Peyer's patch (tissue), 4 donors: ENCODE data around the gene LRGUK. TPM values are rescaled to one million over a fixed set of nuclear protein-coding genes. Genes with fewer than 3 reads are reported as not detected.

Experiments
- DNase-seq, 3 donors: peaks; one replicate each; pipeline ENCODE4 v3.0.0-alpha.2; 2017 to 2019
- H3K27ac ChIP-seq, 4 donors: fragments of 200-600 bp; sonication (generic); one replicate each; pipeline ENCODE4 v1.5.1; 2016 to 2019
- H3K27me3 ChIP-seq, 2 donors: fragments of 200-600 bp; sonication (generic); one replicate each; pipeline ENCODE4 v1.5.1; 2019
- H3K36me3 ChIP-seq, 3 donors: fragments of 200-600 bp; sonication (generic); one replicate each; pipeline ENCODE4 v1.5.1; 2016 to 2019
- H3K4me1 ChIP-seq, 4 donors: fragments of 200-600 bp; sonication (generic); one replicate each; pipeline ENCODE4 v1.5.1; 2016 to 2019
- H3K4me3 ChIP-seq, 4 donors: fragments of 200-600 bp; sonication (generic); 1 replicate in 3 of 4; 2 replicates in 1 of 4; pipeline ENCODE4 v1.5.1; 2016 to 2019; ENCODE audit warnings: mild to moderate bottlenecking in 1 of 4
- H3K9me3 ChIP-seq, 4 donors: fragments of 200-600 bp; sonication (generic); one replicate each; pipeline ENCODE4 v1.5.1; 2016 to 2019; ENCODE audit warnings: mild to moderate bottlenecking in 1 of 4
- CTCF ChIP-seq, 6 experiments: fragments of 450-650 bp in 4 of 6; fragments of 200-600 bp in 2 of 6; sonication (generic) in 1 of 6; IDR thresholded peaks; one replicate each; pipeline ENCODE4 v1.5.1; 2017 to 2019; ENCODE audit warnings: antibody characterized with exemption in 6 of 6, mild to moderate bottlenecking in 3 of 6, moderate library complexity in 1 of 6
- POLR2A ChIP-seq, 2 donors: fragments of 450-650 bp; IDR thresholded peaks; one replicate each; pipeline ENCODE4 v1.5.1; 2017; ENCODE audit warnings: antibody characterized with exemption in 2 of 2, mild to moderate bottlenecking in 2 of 2, moderate library complexity in 2 of 2
- total RNA-seq, 4 donors: library from RNA; depleted of rRNA; stranded (reverse); fragments of >200 nt; gene quantifications; one replicate each; pipeline ENCODE4 v1.1.0, GENCODE V29; 2016

LRGUK gene
- total RNA-seq, 4 donors from 2014 or later: 0.40 to 3.3 (median 1.0) TPM

GRCh38 chr7:134246761-134247160 is 119.6 kb downstream of the LRGUK start:
- TF ChIP-seq POLR2A (IDR thresholded peaks at IDR 0.05): no peak
- TF ChIP-seq CTCF (IDR thresholded peaks at IDR 0.05): no peak
- H3K27ac ChIP-seq: no peak overlapping the region
- no peaks in the 10 kb centered on the region for H3K36me3 ChIP-seq
- DNase-seq: no peak
- H3K27me3 ChIP-seq: no peaks in the 10 kb centered on the region
- H3K4me3 ChIP-seq: no peak overlapping the region
- H3K4me1 ChIP-seq: no peaks in the 10 kb centered on the region
- no peaks in the 10 kb centered on the region for H3K9me3 ChIP-seq

GRCh38 chr7:134248196-134248595 is 121.1 kb downstream of the LRGUK start:
- H3K27ac ChIP-seq: no peak overlapping the region
- H3K27me3 ChIP-seq: no peaks in the 10 kb centered on the region
- no peaks in the 10 kb centered on the region for H3K4me1 ChIP-seq
- no peak for DNase-seq
- H3K36me3 ChIP-seq: no peaks in the 10 kb centered on the region
- no peak overlapping the region for H3K4me3 ChIP-seq
- no peak for TF ChIP-seq CTCF (IDR thresholded peaks at IDR 0.05)
- TF ChIP-seq POLR2A (IDR thresholded peaks at IDR 0.05): no peak
- no peaks in the 10 kb centered on the region for H3K9me3 ChIP-seq

GRCh38 chr7:134254311-134254710 is 127.2 kb downstream of the LRGUK start:
- Histone ChIP-seq H3K9me3 (no peaks in the 10 kb centered on the region), H3K27ac (no peak overlapping the region), H3K4me3 (no peak overlapping the region), H3K4me1 (no peaks in the 10 kb centered on the region), H3K27me3 (no peaks in the 10 kb centered on the region), H3K36me3 (no peaks in the 10 kb centered on the region)
- TF ChIP-seq CTCF (IDR thresholded peaks at IDR 0.05) (no peak), POLR2A (IDR thresholded peaks at IDR 0.05) (no peak)
- no peak for DNase-seq

GRCh38 chr7:134255814-134256213 is 128.7 kb downstream of the LRGUK start:
- DNase-seq: no peak
- no peak for TF ChIP-seq CTCF (IDR thresholded peaks at IDR 0.05)
- TF ChIP-seq POLR2A (IDR thresholded peaks at IDR 0.05): no peak
- Histone ChIP-seq H3K9me3 (no peaks in the 10 kb centered on the region), H3K27ac (no peak overlapping the region), H3K4me3 (no peak overlapping the region), H3K36me3 (no peaks in the 10 kb centered on the region), H3K4me1 (no peaks in the 10 kb centered on the region), H3K27me3 (no peaks in the 10 kb centered on the region)

- no peaks in the 10 kb centered on the region for H3K36me3 ChIP-seq
- H3K9me3 ChIP-seq: no peaks in the 10 kb centered on the region
Measured at GRCh38 chr7:134262322-134262721, 135.2 kb downstream of the LRGUK start.

More at GRCh38 chr7:134262322-134262721, 135.2 kb downstream of the LRGUK start:
- no peaks in the 10 kb centered on the region for H3K27me3 ChIP-seq
- DNase-seq: no peak
- no peak overlapping the region for H3K4me3 ChIP-seq
- no peak overlapping the region for H3K27ac ChIP-seq
- no peaks in the 10 kb centered on the region for H3K4me1 ChIP-seq
- TF ChIP-seq CTCF (IDR thresholded peaks at IDR 0.05) (no peak), POLR2A (IDR thresholded peaks at IDR 0.05) (no peak)
